Measurements from ENCODE around the gene ACAD9. TPM values are rescaled to one million over a fixed set of nuclear protein-coding genes. Genes with fewer than 3 reads are reported as not detected.
"Not testable (repeated sequence)": the region's sequence is repeated elsewhere in the genome, so short reads cannot be mapped to it uniquely, and the experiment has no call there.

The ACAD9 gene
- total RNA-seq, 1 experiment from 2014 or later, result 35.8 TPM

DNA sequence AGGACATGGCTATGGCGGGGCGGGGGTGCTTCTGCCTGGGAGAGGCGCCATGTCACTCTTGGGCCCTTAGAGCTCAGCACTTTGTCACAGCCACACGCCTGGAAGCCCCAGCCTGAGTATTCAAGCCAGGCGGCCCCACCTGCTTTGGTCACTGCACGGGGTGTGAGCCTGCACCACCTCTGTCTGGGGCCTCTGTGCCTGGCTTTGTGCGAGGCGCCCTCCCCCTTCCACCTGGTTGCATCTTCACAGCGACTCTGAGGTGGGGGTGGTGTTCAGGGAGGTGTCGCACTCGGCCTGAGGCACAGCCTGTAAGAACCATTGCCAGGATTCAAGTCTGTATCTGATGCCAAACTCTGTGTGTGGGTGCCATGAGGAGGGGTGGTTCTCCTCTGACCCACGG lies 24.1 kb downstream of the ACAD9 start:
- no peaks in the 10 kb centered on the region for H3K27me3 ChIP-seq
- H3K9me3 ChIP-seq (replicated peaks), result no peaks in the 10 kb centered on the region
- no peak for DNase-seq
- H3K27ac ChIP-seq, result no peak overlapping the region
- H3K36me3 ChIP-seq, result peaks cover 70% of the 10 kb centered on the region
- H3K4me3 ChIP-seq, result no peak overlapping the region
- no peaks in the 10 kb centered on the region for H3K4me1 ChIP-seq

DNA sequence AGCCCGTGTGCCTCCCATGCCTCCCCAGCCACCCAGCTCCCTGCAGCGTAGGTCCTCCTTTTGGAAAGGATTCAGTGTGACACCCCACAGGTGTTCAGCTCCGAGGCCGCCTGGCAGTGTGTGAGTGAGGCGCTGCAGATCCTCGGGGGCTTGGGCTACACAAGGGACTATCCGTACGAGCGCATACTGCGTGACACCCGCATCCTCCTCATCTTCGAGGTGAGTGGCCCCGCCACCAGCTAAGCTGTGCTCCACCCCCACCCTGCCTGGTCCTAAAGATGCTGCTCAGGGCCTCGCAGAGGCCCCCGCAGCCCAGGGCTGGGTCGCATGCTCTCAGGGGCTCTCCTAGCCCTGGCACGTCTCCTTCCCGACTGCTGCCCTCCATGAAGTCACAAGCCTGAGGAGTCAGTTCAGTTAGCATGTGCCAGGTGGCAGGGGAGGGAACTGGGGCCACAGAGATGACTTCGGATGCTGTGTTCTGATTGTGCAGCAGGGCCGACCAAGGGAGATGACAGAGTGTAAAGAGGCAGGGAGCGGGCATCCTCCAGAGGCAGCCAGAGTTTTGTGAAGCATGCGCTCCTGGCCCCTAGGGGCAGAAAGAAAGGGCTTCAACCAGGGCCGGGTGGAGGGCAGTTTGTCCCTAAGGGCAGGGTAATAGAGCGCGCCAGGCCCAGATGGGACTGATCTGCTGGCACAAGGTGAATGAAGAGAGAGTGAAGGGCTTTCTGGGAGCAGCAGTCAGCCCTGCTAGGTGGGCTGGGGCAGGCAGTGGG lies 26.8 kb downstream of the ACAD9 start:
- no peak for DNase-seq
- H3K4me1 ChIP-seq, result no peaks in the 10 kb centered on the region
- no peaks in the 10 kb centered on the region for H3K9me3 ChIP-seq (replicated peaks)
- H3K27ac ChIP-seq, result no peak overlapping the region
- H3K27me3 ChIP-seq, result no peaks in the 10 kb centered on the region
- H3K4me3 ChIP-seq, result no peak overlapping the region
- peaks cover 74% of the 10 kb centered on the region for H3K36me3 ChIP-seq

DNA sequence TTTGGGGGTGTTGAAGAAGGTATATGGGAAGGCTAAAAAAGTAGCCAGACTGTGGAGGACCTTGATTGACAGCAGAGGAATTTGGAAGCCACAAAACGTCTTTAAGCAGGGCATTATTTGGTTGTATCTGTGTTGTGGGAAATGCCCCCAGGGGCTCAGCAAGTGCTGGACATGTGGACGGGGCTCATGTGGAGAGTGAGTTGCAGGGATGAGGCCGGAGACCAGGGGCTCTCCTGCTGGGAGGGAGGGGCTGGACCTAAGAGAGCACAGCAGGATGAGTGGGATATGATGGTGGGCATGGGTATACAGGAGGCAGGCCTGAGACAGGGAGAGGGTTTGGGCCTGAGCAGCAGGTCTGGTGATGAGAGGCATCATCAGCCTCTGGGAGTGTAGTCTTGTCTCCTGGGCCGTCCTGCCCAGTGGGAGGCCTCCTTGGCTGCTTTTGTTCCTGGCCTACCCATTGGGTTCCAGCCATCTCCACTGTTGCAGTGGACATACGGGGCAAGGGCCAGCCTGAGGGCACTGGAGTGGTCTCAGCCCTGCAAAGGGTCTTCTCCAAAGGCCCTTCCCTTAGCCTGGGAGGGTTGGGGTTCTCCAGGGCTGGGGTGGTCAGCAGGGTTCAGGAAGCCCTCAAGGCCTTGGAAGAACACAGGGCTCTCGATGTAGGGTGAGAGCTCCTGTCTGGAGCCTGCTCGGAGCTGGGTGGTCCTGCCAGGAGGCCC lies 27.5 kb downstream of the ACAD9 start:
- DNase-seq, result no peak
- Histone ChIP-seq H3K4me3 (no peak overlapping the region), H3K4me1 (no peaks in the 10 kb centered on the region), H3K27ac (no peak overlapping the region), H3K36me3 (peaks cover 74% of the 10 kb centered on the region), H3K27me3 (no peaks in the 10 kb centered on the region), H3K9me3 (replicated peaks) (no peaks in the 10 kb centered on the region)

DNA sequence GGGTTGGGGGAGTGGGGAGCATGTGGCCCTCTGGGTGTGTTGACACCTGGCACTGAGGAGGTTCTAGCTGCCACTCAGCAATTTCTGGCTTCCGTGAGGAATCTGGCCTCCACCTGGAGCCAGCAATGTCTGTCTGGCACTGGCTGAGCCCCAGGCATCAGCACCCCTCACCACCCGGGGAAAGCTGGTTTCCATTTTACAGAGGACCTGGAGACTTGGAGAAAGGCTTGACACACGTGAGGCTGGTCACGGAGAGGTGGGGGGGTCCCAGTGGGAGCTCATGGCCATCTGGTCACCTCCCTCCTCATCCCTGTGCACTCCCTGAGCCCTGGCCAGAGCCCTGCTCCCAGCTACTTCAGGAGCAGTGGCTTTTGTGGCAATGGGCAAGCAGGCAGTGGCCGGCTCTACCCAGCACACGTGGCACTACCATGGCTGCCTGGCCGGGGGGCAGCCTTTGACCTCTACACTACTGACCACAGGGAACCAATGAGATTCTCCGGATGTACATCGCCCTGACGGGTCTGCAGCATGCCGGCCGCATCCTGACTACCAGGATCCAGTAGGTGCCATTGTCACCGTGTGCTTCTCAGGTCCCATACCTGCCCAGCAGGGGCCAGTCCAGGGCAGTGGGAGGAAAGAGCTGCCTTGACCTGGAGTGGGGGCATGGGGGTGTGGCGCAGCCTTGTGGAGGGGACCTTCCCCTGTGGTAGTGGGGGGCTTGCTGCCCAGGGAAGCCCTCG lies 28.5 kb downstream of the ACAD9 start:
- H3K4me3 ChIP-seq, result no peak overlapping the region
- no peak overlapping the region for H3K27ac ChIP-seq
- H3K27me3 ChIP-seq, result no peaks in the 10 kb centered on the region
- peaks cover 73% of the 10 kb centered on the region for H3K36me3 ChIP-seq
- DNase-seq, result no peak
- no peaks in the 10 kb centered on the region for H3K4me1 ChIP-seq
- H3K9me3 ChIP-seq (replicated peaks), result no peaks in the 10 kb centered on the region

DNA sequence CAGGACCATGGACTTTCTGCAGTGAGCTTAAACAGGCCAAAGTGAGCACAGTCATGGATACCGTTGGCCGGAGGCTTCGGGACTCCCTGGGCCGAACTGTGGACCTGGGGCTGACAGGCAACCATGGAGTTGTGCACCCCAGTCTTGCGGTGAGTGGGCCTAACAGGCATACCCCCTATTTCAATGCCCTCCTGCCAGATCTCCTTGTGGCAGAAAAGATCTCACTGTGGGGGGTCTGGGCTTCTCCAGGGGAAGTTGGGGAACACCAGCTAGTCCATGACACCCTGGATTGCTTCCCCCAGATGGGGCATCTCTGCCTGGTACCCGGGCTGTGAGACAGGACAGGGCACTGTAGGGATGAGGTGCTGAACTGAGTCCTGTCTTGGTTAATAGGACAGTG lies 29.5 kb downstream of the ACAD9 start:
- peaks cover 75% of the 10 kb centered on the region for H3K36me3 ChIP-seq
- no peak overlapping the region for H3K27ac ChIP-seq
- DNase-seq, result no peak
- no peaks in the 10 kb centered on the region for H3K4me1 ChIP-seq
- no peaks in the 10 kb centered on the region for H3K27me3 ChIP-seq
- H3K4me3 ChIP-seq, result no peak overlapping the region
- H3K9me3 ChIP-seq (replicated peaks), result no peaks in the 10 kb centered on the region

DNA sequence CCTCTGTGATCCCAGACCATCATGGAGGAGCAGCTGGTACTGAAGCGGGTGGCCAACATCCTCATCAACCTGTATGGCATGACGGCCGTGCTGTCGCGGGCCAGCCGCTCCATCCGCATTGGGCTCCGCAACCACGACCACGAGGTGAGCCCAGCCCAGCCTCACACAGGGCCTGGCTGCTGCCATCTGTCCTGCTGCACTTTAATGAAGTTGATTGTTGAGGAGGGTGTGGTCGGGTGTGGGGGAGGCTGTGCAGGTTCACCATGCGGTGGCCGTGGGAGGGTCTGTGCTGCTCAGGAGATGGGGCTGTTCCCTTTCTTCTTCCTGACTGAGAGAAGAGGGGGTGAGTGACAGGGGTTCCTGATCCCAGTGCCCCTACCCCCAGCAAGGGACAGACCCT lies 30.6 kb downstream of the ACAD9 start:
- Histone ChIP-seq H3K27ac (no peak overlapping the region), H3K36me3 (peaks cover 71% of the 10 kb centered on the region)

DNA sequence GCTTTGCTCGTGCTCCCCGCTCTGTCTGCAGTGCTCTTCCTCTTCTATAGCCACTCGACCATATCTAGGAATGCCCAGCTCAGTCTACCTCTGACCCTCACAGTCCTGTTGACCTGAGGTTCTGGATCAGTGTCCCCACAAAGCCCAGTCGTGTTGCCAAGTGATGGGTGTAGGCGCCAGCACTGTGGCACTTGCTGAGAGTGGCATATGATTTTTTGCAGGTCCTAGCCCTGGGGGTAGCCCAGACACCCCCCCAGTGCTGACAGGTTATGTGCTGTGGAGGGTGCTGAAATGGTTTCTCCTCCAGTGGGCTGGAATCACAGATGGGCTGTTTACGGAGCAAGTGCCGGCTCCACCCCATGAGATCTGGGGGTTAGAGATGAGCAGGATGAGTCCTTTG lies 32.5 kb downstream of the ACAD9 start:
- H3K27me3 ChIP-seq, result no peaks in the 10 kb centered on the region
- no peak for DNase-seq
- H3K36me3 ChIP-seq, result peaks cover 81% of the 10 kb centered on the region
- no peak overlapping the region for H3K4me3 ChIP-seq
- H3K9me3 ChIP-seq (replicated peaks), result no peaks in the 10 kb centered on the region
- no peak overlapping the region for H3K27ac ChIP-seq
- no peaks in the 10 kb centered on the region for H3K4me1 ChIP-seq

More for the DNA sequence above, 30.6 kb downstream of the ACAD9 start:
- Histone ChIP-seq H3K4me3 (no peak overlapping the region), H3K27me3 (no peaks in the 10 kb centered on the region), H3K9me3 (replicated peaks) (no peaks in the 10 kb centered on the region), H3K4me1 (no peaks in the 10 kb centered on the region)
- no peak for DNase-seq

DNA sequence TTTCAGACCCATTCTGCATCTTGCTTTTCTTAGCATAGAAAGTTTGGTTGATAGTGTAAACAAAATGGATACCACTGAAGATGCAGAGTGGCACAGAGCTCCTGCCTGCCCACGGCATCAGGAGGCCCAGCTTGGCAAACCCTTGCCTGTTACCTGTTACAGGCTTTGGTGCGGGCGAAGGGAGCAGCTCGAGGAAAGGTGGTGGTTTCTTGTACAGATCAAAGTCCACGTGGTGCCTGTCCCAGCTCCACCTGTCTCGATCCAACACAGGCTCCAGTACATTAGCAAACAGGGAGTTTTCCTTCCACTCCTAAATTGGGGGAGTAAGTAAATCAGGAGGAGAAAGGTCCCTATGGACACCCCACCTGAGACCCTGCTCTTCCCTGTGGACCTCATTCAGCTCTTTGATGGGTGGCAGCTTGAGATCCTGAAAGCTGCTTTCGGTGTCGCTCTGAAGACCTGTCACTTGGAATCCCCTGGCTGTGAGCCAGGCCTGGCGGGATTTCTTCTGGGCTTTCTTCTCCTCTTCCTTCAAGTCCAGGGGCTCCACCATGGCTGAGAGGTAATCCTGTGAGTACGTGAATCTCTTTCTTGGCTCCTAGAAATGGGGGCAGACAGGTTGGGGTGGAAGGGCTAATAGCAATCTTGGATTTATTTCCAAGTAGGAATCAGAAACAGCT lies 35.7 kb downstream of the ACAD9 start:
- DNase-seq, result no peak
- Histone ChIP-seq H3K27ac (no peak overlapping the region), H3K27me3 (no peaks in the 10 kb centered on the region), H3K4me1 (no peaks in the 10 kb centered on the region), H3K4me3 (no peak overlapping the region), H3K36me3 (peaks cover 75% of the 10 kb centered on the region), H3K9me3 (replicated peaks) (no peaks in the 10 kb centered on the region; the same call in 1 of the 2 replicates)

DNA sequence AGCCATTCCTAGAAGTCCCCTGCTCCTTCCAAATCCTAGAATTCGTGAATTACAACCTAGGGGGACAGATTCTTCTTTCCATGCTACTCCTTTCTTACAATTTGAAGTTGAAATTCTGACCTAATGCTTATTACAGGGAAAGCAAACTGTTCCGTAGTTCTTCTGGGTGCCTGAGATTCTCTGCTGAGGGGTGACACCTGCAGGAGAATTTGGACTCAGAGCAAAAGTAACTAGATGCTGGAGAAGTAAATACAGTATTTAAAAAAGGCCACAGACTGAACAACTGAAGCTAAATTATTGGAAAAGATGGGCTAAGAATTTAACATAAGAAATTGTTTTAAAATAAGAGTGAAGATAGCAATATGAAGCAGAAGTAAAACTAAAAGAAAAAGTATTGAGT lies 37.9 kb downstream of the ACAD9 start:
- H3K36me3 ChIP-seq, result peaks cover 54% of the 10 kb centered on the region
- H3K27ac ChIP-seq, result no peak overlapping the region
- no peak for DNase-seq
- peaks cover under 1% of the 10 kb centered on the region; the same call in 1 of the 2 replicates for H3K9me3 ChIP-seq (replicated peaks)
- H3K4me1 ChIP-seq, result no peaks in the 10 kb centered on the region
- no peak overlapping the region for H3K4me3 ChIP-seq
- H3K27me3 ChIP-seq, result no peaks in the 10 kb centered on the region

DNA sequence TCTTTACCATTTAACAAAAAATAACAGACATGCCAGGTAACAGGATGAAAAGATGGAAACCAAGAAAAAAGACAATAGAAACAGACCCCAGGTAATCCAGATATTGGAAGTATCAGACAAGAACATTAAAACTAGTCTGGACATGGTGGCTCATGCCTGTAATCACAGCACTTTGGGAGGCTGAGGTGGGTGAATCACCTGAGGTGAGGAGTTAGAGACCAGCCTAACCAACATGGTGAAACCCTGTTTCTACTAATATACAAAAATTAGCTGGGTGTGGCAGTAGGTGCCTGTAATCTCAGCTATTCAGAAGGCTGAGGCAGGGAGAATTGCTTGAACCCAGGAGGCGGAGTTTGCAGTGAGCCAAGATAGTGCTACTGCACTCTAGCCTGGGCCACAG lies 40.6 kb downstream of the ACAD9 start:
- no peak for DNase-seq
- Histone ChIP-seq H3K36me3 (peaks cover 33% of the 10 kb centered on the region), H3K9me3 (replicated peaks) (peaks cover 8% of the 10 kb centered on the region), H3K27ac (no peak overlapping the region), H3K4me1 (no peaks in the 10 kb centered on the region), H3K4me3 (no peak overlapping the region), H3K27me3 (no peaks in the 10 kb centered on the region)

DNA sequence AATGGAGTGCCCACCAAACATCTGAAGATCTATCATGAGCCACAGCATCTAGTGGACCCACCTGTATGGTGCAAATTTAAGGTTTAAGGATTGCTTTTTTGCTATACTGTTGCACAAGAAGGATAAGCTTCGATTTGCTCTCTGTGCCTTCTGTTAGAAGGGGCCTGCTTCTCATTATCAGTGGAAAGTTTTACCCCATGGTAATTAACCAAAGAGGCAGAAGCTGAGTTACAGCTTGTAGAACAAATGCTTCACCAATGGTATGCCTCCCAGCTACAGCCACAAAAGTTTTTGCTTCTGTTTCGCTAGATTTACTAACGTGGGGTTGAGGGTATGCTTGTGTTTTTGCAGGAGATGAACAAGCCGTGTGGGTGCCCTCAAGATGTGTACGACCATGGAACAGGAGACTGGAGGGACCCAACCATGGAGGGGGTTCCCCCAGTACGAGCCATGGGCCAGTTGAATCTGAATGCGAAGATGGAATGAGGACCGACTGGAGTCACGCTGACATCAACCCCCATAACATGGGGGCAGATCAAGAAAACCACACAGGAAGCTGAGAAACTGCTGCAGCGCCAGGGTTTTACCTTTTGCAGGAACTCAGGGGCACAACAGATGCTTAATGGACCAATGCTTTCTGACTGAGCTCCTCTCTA lies 43.5 kb downstream of the ACAD9 start:
- H3K4me3 ChIP-seq, result no peak overlapping the region
- peaks cover 13% of the 10 kb centered on the region for H3K36me3 ChIP-seq
- H3K9me3 ChIP-seq (replicated peaks), result peaks cover 16% of the 10 kb centered on the region
- no peak for DNase-seq
- H3K27me3 ChIP-seq, result no peaks in the 10 kb centered on the region
- no peaks in the 10 kb centered on the region for H3K4me1 ChIP-seq
- no peak overlapping the region for H3K27ac ChIP-seq

DNA sequence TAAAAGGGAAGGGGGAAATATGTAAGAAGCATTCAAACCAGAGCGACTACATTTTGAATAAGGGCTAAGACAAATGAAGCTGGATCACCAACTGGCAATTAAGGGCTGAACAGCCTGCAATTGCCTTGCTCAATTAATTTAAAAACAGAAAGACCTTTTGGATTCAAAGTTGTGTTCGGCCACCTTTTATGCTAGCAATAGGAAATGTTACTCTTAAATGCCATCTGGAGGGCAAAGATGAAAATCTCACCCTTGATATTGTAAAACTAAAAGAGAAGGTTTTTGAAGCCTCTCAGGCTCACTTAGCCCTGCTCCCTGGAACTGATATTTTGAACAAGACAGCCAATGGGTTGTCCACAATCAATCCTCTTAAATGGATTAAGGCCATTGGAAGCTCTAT lies 44.2 kb downstream of the ACAD9 start:
- Histone ChIP-seq H3K4me1 (no peaks in the 10 kb centered on the region), H3K27me3 (no peaks in the 10 kb centered on the region), H3K9me3 (replicated peaks) (peaks cover 16% of the 10 kb centered on the region), H3K36me3 (peaks cover 7% of the 10 kb centered on the region), H3K27ac (no peak overlapping the region), H3K4me3 (no peak overlapping the region)
- no peak for DNase-seq

DNA sequence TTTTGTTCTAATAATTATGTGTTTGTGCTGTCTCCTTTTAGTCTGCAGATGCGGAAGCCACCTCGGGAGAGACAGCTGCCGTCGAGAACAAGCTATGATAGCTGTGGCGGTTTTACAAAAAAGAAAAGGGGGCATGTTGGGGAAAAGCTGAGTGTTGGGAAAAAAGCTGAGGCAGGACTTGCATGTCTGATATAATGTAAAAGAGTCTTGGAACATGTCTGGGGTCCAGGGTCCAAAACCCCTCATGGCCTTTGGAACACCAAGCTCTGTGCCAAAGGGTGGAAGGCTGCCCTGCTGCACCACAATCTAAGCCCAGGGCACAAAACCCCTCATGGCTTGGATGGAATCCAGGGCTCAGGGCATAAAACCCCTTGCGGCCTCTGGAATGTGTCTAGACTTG lies 44.6 kb downstream of the ACAD9 start:
- H3K9me3 ChIP-seq (replicated peaks), result peaks cover 16% of the 10 kb centered on the region
- H3K4me1 ChIP-seq, H3K36me3 ChIP-seq, DNase-seq, H3K4me3 ChIP-seq, H3K27ac ChIP-seq, H3K27me3 ChIP-seq: not testable (repeated sequence)

DNA sequence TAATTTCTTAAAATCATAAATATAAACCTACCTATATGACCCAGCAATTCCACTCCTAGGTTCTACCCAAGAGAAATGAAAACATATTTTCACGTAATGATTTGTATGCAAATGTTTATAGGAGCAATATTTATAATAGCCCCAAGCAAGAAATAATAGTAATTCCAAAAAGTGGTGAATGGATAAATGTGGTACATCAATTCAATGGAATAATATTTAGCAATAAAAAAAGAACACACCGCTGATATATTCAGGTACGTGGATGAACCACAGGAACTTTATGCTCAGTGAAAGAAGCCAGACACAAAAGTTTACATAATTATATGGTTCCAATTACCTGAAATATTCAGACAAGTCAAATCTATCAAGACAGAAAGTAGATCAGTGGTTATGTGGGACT lies 49.9 kb downstream of the ACAD9 start:
- Histone ChIP-seq H3K4me1 (no peaks in the 10 kb centered on the region), H3K27me3 (peaks cover 5% of the 10 kb centered on the region; the same call in 1 of the 2 replicates), H3K9me3 (replicated peaks) (peaks cover 12% of the 10 kb centered on the region), H3K4me3 (no peak overlapping the region), H3K27ac (no peak overlapping the region), H3K36me3 (no peaks in the 10 kb centered on the region)
- no peak for DNase-seq
